Measurements from ENCODE around the gene LENEP.
A peak's percentile ranks its signal among the peaks of the same experiment; 100 is the strongest.

The LENEP gene

DNA sequence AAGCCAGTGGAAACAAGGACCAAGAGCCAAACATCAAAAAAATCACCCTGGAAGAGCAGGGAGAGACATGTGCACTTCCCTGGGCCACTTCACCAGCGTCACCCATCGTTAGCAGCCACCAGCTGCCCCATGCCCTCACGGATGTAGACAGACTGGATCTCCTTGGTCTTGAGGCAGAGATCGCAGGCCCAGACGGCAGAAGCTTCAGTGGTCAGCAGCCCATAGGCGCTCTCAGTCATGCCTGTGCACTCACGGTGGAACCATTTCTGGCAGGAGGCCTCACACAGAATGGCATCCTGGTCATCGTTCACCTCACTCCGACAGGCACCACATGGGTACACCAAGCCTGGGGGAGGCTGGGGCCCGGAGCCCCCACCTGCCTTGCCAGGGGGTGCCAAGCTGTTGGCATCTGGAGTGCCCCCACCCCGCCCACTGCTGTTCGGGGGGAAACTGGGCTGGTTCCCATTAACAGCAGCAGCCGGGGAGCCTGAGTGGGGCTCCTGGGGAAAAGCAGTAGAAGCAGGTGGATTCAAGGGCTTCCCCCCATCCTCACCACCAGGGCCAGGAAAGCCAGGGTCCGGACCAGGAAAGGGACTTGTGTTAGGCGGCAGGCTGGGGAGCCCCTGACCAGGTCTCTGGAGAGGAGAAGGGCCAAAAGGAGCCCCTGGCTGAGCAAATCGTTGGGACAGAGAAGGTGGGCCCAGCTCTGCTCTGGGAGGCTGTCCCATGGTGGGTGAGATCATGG, 34.5 kb upstream of the LENEP start:
- H3K9me3 ChIP-seq (ENCODE audit: insufficient read depth, low read depth, low read length), result no peaks in the 10 kb centered on the region
- H3K9me2 ChIP-seq (replicated peaks; ENCODE audit: low read depth, low read length), result no peaks in the 10 kb centered on the region
- H3K4me2 ChIP-seq (ENCODE audit: low read depth, low read length, poor library complexity, severe bottlenecking), result no peak overlapping the region
- peaks cover 82% of the 10 kb centered on the region for H3K79me2 ChIP-seq (ENCODE audit: insufficient read depth, low read length)
- no peak overlapping the region for H2AFZ ChIP-seq (ENCODE audit: low read length)
- peaks cover 24% of the 10 kb centered on the region for H4K20me1 ChIP-seq (ENCODE audit: insufficient read depth, low read length, poor library complexity, severe bottlenecking)
- H3K36me3 ChIP-seq (ENCODE audit: insufficient read depth, low read length), result peaks cover 9% of the 10 kb centered on the region; the same call in 1 of the 2 replicates
- TF ChIP-seq, protein P1, sequence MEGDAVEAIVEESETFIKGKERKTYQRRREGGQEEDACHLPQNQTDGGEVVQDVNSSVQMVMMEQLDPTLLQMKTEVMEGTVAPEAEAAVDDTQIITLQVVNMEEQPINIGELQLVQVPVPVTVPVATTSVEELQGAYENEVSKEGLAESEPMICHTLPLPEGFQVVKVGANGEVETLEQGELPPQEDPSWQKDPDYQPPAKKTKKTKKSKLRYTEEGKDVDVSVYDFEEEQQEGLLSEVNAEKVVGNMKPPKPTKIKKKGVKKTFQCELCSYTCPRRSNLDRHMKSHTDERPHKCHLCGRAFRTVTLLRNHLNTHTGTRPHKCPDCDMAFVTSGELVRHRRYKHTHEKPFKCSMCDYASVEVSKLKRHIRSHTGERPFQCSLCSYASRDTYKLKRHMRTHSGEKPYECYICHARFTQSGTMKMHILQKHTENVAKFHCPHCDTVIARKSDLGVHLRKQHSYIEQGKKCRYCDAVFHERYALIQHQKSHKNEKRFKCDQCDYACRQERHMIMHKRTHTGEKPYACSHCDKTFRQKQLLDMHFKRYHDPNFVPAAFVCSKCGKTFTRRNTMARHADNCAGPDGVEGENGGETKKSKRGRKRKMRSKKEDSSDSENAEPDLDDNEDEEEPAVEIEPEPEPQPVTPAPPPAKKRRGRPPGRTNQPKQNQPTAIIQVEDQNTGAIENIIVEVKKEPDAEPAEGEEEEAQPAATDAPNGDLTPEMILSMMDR (conservative IDR thresholded peaks at IDR 0.05; ENCODE audit: low read length), result no peak
- no peak for TF ChIP-seq EZH2phosphoT487 (IDR thresholded peaks at IDR 0.05; ENCODE audit: borderline replicate concordance)
- no peaks in the 10 kb centered on the region for H3K27me3 ChIP-seq (ENCODE audit: insufficient read depth, low read length, poor library complexity, severe bottlenecking)
- peaks cover 7% of the 10 kb centered on the region; the same call in 1 of the 2 replicates for H3F3A ChIP-seq (ENCODE audit: low read depth)
- H3K9ac ChIP-seq (ENCODE audit: low read depth, low read length, poor library complexity, severe bottlenecking), result no peak overlapping the region
- peaks cover 52% of the 10 kb centered on the region for H3K4me1 ChIP-seq (ENCODE audit: insufficient read depth, low read length, poor library complexity, severe bottlenecking)
- no peak overlapping the region for H3K4me3 ChIP-seq (ENCODE audit: low read length, poor library complexity, severe bottlenecking)

DNA sequence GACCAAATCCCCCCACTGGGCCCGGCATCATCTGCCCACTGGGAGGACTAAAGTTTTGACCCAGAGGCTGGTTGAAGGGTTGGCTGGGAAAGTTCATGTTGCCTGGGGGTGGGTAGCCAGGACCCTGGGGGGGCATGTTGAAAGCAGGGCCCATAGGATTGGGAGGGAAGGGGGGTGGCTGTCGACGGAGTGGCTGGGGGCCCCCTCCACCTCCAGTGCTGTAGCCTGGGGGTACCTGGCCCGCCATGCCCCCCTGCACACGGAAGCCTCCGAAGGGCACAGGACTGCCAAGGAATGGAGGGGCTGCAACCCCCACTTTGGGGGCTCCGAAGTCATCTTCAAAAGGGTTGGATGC, 34.0 kb upstream of the LENEP start:
- peaks cover 46% of the 10 kb centered on the region for H3K4me1 ChIP-seq (ENCODE audit: insufficient read depth, low read length, poor library complexity, severe bottlenecking)
- peaks cover 7% of the 10 kb centered on the region; the same call in 1 of the 2 replicates for H3F3A ChIP-seq (ENCODE audit: low read depth)
- peaks cover 76% of the 10 kb centered on the region for H3K79me2 ChIP-seq (ENCODE audit: insufficient read depth, low read length)
- no peak overlapping the region for H3K4me3 ChIP-seq (ENCODE audit: low read length, poor library complexity, severe bottlenecking)
- no peaks in the 10 kb centered on the region for H3K9me3 ChIP-seq (ENCODE audit: insufficient read depth, low read depth, low read length)
- H3K36me3 ChIP-seq (ENCODE audit: insufficient read depth, low read length), result peaks cover 11% of the 10 kb centered on the region; the same call in 1 of the 2 replicates
- no peaks in the 10 kb centered on the region for H3K27me3 ChIP-seq (ENCODE audit: insufficient read depth, low read length, poor library complexity, severe bottlenecking)
- no peaks in the 10 kb centered on the region for H3K9me2 ChIP-seq (replicated peaks; ENCODE audit: low read depth, low read length)
- no peak overlapping the region for H2AFZ ChIP-seq (ENCODE audit: low read length)
- no peak overlapping the region for H3K9ac ChIP-seq (ENCODE audit: low read depth, low read length, poor library complexity, severe bottlenecking)
- peaks cover 24% of the 10 kb centered on the region for H4K20me1 ChIP-seq (ENCODE audit: insufficient read depth, low read length, poor library complexity, severe bottlenecking)
- peak overlapping the region; percentile 84 for H3K4me2 ChIP-seq (ENCODE audit: low read depth, low read length, poor library complexity, severe bottlenecking)
- TF ChIP-seq EZH2phosphoT487 (IDR thresholded peaks at IDR 0.05; ENCODE audit: borderline replicate concordance), result no peak
- TF ChIP-seq, protein P1 (conservative IDR thresholded peaks at IDR 0.05; ENCODE audit: low read length), result no peak

GRCh38 chr1:154960446-154961136, 32.8 kb upstream of the LENEP start:
- Histone ChIP-seq H3K27me3 (ENCODE audit: insufficient read depth, low read length, poor library complexity, severe bottlenecking) (no peaks in the 10 kb centered on the region), H3K79me2 (ENCODE audit: insufficient read depth, low read length) (peaks cover 68% of the 10 kb centered on the region), H3F3A (ENCODE audit: low read depth) (peaks cover 3% of the 10 kb centered on the region; the same call in 1 of the 2 replicates), H3K4me3 (ENCODE audit: low read length, poor library complexity, severe bottlenecking) (peak overlapping the region; percentile 92), H3K9me3 (ENCODE audit: insufficient read depth, low read depth, low read length) (no peaks in the 10 kb centered on the region), H3K9me2 (replicated peaks; ENCODE audit: low read depth, low read length) (no peaks in the 10 kb centered on the region), H3K9ac (ENCODE audit: low read depth, low read length, poor library complexity, severe bottlenecking) (peak overlapping the region; percentile 93), H4K20me1 (ENCODE audit: insufficient read depth, low read length, poor library complexity, severe bottlenecking) (peaks cover 20% of the 10 kb centered on the region), H3K36me3 (ENCODE audit: insufficient read depth, low read length) (peaks cover 15% of the 10 kb centered on the region; the same call in 1 of the 2 replicates), H3K4me2 (ENCODE audit: low read depth, low read length, poor library complexity, severe bottlenecking) (peak overlapping the region; percentile 84), H3K4me1 (ENCODE audit: insufficient read depth, low read length, poor library complexity, severe bottlenecking) (peaks cover 35% of the 10 kb centered on the region), H2AFZ (ENCODE audit: low read length) (no peak overlapping the region)
- TF ChIP-seq EZH2phosphoT487 (IDR thresholded peaks at IDR 0.05; ENCODE audit: borderline replicate concordance), result no peak
- TF ChIP-seq, protein P1 (conservative IDR thresholded peaks at IDR 0.05; ENCODE audit: low read length), result no peak
